ENCODE data around the gene LRTM1.

The LRTM1 gene

DNA sequence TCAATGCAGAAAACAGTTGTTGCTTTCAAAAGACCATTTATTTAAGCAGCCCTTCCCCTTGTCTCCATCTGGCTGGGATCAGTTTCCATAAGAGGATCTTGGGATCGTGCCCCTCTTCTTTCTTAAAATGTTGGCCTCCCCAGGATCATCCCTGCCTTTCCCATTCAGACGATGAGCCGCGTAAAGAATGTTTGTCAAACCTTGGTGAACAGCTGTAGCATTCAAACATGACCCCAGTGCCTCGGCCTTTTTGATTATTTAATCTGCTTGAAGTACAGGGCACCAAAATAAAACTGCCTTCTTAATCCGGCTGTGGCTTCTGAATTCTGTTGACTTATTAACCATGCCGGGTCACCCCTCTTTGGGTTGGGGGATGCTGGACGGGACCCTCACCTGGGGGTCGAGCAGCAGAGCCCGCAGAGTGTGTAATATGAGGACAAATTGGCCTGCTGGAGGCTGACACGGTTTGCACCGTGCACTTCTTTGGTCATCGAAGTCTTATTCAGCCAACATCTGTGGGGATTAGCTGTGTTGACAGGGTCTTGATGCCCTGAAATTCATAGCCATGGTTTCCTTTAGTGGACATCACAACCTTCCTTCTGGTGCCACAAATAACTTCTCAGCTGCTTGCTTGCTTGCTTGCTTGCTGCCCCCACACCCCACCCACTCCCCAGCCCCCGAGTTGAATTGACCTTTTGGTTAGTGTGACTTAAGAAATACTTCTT, at the start of gene LRTM1:
Gene LRTM1 (minus strand): TSS at position 14 of the 725 bp plus-strand sequence. CDS start 148 bp downstream, outside the sequence.
- no peak for DNase-seq (ENCODE audit: low read depth, low spot score)

- DNase-seq (ENCODE audit: low read depth, low spot score) = no peak
These were observed 49.6 kb upstream of the LRTM1 start for GRCh38 chr3:54977439-54977838.

DNA sequence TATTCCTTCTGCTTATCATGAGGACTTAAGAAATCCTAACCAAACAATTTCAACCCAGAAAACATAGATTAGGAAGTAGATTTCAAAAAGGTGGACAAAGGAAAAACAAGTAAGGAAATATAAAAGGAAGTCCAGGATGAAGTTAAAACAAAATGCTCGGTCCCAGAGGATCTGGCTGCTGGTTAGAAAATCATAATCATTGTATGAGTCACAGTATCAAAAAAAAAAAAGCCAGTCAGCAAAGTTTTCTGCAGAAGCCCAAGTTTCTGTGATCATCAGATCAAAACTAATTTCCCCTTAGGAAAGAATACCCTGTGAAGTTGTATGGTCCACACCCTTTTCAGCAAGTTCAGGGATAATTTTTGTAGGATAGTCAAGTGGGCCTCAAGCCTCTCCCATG, 43.0 kb upstream of the LRTM1 start:
- DNase-seq (ENCODE audit: low read depth, low spot score) = no peak

GRCh38 chr3:54969652-54970051, 41.8 kb upstream of the LRTM1 start:
- DNase-seq (ENCODE audit: low read depth, low spot score) = no peak

DNA sequence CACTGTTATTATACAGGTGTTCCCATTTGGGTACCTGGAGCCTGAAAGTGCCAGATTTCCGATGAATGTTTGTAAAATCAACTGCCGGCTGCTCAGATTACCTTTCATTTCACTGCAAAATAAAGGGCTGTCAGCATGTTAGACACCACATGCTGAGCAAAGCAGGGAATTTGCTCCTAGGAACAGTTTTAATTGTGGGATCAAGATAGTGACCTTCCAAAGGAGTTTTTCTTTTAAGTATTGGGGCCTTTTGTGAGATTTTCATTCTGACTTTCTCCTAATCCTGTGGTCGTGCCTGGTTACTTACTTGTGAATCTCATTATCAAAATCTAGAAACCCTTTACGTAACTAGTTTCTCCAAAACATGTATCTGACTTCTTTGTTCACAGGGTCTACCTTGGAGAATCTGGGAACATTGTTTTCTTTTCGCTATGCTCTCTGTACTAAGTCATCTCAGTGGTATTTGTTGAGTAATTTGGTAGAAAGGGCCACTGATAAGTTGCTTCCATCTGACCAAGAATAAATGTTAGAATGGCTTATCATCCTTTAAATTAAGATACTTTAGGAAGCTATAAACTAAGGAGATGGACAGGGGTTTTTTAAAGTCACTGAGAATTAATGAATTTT, 40.8 kb upstream of the LRTM1 start:
- DNase-seq (ENCODE audit: low read depth, low spot score) = no peak

DNA sequence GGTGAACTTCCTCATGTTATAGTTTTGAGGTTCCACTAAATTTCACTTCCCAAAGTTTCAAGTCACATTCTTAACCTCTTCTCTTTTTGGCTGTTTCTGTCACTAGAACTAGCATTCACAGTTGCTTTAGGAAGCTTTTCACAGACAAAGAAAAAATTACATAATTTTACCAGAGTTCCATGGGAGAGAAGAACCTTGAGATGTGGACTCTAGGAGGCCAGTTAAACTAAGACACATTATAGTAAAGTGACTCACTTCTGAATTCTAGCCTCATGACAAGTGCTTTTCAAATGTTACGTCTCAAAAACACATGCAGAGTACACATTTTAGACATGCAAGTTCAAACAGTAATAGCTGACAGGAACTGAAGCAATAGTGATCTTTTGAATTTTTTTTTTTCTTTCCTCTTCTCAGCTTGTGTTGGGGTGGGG, 39.9 kb upstream of the LRTM1 start:
- no peak for DNase-seq (ENCODE audit: low read depth, low spot score)

- no peak for DNase-seq (ENCODE audit: low read depth, low spot score)
These were observed 39.1 kb upstream of the LRTM1 start for GRCh38 chr3:54966979-54967378.

GRCh38 chr3:54965746-54966145, 37.9 kb upstream of the LRTM1 start:
- DNase-seq (ENCODE audit: low read depth, low spot score) = no peak

DNA sequence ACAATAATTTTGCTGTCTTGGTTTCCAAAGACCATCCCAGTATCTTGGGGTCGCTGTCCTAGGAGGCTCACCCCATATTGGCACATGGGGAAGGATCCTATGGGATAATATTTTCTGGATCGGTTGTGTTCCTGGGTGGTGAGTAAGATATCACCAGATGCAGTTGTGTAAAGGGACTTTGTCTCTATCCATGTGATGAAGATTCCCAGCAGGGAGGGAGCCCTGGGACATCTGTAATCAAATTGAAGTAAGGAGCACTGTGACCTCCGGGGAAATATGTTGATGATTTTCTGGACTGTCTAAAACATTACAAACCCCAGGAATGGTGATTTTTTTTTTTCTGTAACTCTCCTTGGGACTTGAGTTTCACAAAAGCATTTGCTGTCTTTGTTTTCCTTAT, 36.2 kb upstream of the LRTM1 start:
- no peak for DNase-seq (ENCODE audit: low read depth, low spot score)

DNA sequence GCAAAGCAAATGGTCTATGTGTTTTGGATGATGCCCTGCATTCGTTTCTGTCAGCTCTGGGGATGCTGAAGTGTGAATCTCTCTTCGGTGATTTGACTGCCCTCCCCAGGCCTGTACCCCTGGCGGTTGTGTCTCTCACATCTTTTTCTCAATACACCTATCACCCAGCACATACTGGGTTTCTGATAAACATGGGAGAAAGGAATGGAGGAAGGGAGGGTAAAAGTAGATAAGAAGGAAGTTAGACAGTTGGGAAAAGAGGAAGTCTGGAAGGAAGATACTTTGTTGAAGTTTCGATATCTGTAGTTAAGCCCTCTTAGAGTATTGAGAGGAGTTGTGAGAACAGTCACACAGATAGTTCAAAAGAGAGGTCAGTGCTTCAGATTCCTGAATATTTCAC, 35.8 kb upstream of the LRTM1 start:
- no peak for DNase-seq (ENCODE audit: low read depth, low spot score)

DNA sequence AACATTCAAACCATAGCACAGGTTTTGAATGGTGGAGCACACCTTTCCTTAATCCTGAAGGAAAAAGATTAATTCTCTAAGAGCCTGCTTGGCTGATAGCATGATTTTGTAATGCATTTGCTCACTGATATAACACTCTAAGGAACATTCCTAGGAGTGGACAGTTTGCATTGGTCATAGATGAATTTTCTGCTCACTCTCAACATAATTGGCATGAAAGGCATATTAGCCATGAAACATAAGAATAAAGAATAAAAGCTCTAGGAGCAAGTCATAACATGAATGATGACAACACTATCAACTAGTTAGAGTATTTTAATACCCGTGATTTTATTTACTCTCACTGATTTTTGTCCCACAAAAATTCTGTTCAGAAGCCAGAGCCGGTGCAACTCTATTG, 34.3 kb upstream of the LRTM1 start:
- DNase-seq (ENCODE audit: low read depth, low spot score) = no peak

- no peak for DNase-seq (ENCODE audit: low read depth, low spot score)
These were observed 32.8 kb upstream of the LRTM1 start for GRCh38 chr3:54960701-54961100.

DNA sequence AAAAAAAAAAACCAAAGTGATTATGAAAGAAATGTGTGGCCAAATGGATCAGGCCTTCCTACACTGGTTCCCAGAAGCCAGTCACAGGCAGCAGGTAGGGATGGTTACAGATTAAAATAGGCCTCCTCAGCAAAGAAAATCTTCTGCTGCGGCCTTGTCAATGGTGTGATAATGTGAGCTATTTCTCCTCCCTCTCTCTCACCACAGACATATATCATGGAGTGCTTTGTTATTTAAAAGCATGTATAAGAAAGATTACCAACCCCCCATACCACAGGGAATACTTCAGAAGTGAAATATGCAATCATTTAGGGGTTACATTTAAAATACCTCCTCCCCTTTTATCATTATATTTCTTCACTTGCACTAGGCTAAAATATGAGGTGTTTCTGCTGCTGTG, 32.2 kb upstream of the LRTM1 start:
- DNase-seq (ENCODE audit: low read depth, low spot score) = no peak

DNA sequence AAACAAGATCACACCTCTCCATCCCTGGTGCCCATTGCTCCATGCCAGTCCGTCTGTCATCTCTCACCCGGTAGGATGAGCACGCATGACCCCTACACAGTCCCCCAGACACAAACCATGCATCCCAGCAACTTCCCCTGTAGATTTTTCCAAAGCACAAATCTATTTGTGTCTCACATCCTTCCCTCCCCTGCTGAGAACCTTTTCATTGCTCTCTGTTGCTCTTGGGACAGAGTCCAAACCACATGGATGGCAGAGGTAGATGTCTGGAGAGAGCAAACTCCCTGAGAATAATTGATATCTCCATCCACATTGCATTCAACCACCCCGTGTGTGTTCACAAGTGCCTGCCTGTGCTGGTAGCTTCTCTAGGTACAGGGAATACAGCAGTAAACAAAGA, 29.9 kb upstream of the LRTM1 start:
- DNase-seq (ENCODE audit: low read depth, low spot score) = no peak

- DNase-seq (ENCODE audit: low read depth, low spot score) = no peak
These were observed 28.1 kb upstream of the LRTM1 start for GRCh38 chr3:54955941-54956340.

GRCh38 chr3:54955496-54955895, 27.6 kb upstream of the LRTM1 start:
- no peak for DNase-seq (ENCODE audit: low read depth, low spot score)

- no peak for DNase-seq (ENCODE audit: low read depth, low spot score)
These were observed 26.7 kb upstream of the LRTM1 start for GRCh38 chr3:54954521-54954920.

- no peak for DNase-seq (ENCODE audit: low read depth, low spot score)
These were observed 26.2 kb upstream of the LRTM1 start for GRCh38 chr3:54954022-54954421.

DNA sequence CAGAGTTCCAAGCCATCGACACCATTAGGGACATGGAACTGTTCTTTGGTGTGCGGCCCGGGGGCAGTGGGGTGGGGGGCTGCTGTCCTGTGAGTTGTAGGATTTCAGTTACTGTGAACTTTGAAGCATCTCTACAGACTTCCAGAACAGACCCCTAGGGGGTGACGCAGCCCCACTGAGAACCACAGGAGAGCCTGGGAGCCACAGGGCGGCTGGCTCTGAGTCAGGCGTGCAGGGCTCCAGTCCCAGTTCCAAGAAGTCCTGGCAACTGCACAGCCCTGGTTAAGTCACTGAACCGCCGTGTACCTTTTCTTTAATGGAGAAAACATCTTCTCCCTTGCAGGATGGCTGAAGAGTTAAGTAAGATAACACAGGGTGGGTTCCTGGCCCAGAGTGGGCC, 23.5 kb upstream of the LRTM1 start:
- DNase-seq (ENCODE audit: low read depth, low spot score) = no peak

GRCh38 chr3:54950391-54951003, 22.6 kb upstream of the LRTM1 start:
- no peak for DNase-seq (ENCODE audit: low read depth, low spot score)

DNA sequence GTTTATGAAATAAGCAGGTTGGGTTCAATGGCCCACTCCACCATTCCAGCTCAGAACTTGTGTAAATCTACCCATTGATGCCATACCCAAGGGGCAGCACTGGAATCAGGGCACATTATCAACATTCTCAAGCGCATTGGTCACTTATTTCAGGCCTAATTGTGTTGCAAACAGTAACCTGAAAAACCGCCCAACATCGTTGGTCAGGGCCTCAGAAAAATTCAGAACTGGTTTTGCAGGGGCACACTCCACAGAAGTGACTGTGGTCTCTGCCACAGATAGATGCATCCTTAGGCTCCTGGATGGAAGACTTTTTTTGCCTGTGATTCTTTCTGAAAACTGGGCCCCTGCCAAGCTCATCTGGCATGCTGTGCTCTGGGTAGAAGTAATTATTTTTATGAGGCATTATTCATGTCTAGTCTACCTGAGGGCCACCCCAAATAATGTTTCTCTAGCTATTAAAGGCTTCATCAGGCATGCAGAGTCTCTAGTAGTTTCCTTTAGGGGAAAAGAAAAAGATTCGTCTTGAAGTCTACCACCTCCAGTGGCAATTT, 21.7 kb upstream of the LRTM1 start:
- no peak for DNase-seq (ENCODE audit: low read depth, low spot score)

DNA sequence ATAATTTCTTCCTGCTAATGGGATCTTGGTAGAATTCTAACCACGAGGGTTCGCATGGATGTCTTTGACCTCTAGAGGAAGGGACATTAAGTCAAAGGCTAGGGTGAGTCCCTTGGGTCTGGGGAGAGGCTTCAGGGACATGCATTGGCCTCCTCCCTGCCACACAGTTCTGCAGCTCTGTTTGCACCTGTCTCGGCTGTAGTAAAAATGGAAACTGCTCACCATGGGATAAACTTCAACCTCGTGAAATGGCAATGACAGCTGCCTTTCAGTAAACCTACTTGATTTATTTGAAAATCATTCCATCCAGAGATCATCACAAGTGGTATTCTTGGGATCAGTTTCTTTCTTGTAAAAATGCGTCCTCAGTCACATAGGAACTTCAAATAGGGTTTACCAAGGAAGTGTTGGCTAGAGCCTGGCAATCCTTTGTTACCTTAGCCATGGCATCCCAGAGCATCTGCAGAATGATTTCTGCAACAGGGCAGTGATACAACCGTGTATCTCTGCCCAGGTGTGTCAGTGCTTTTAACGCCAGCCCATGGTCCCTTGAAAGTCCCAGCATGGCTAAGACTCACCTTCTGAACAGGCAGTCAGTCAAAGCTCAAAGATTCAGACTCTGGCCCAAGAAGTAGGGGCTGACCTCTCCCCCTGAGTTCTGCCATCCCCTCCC, 14.0 kb upstream of the LRTM1 start:
- DNase-seq (ENCODE audit: low read depth, low spot score) = no peak

Data from brain pericyte (primary cell).